DND-41 (cell line): ENCODE measurements around the gene SOAT2.

Experiments
- ATAC-seq: fragments of 200-7000 bp; cut with Tn5 transposase; 3 replicates; pipeline ENCODE4 v1.9.1; 2021; ENCODE audit warnings: low read depth; ENCODE audit not compliant: insufficient read depth
- DNase-seq: peaks from one replicate; pipeline ENCODE4 v3.0.0-alpha.2; 2020
- H2AFZ ChIP-seq: 2 replicates; pipeline ENCODE4 v1.6.0; 2012; ENCODE audit warnings: low read depth, low read length
- H3K27ac ChIP-seq: 2 replicates; pipeline ENCODE4 v1.5.1; 2012; ENCODE audit warnings: low read length, inconsistent platforms
- H3K27me3 ChIP-seq: fragments of 200-600 bp; sonication (generic); 2 replicates; pipeline ENCODE4 v1.6.0; 2012; ENCODE audit warnings: low read length, mild to moderate bottlenecking, inconsistent platforms; ENCODE audit not compliant: insufficient read depth, poor library complexity
- H3K36me3 ChIP-seq: 2 replicates; pipeline ENCODE4 v1.5.1; 2012; ENCODE audit warnings: low read length, inconsistent platforms; ENCODE audit not compliant: insufficient read depth
- H3K4me1 ChIP-seq: 2 replicates; pipeline ENCODE4 v1.5.1; 2012; ENCODE audit warnings: mild to moderate bottlenecking, low read length; ENCODE audit not compliant: insufficient read depth
- H3K4me2 ChIP-seq: 2 replicates; pipeline ENCODE4 v1.6.0; 2012; ENCODE audit warnings: mild to moderate bottlenecking, moderate library complexity, low read length, inconsistent platforms; ENCODE audit not compliant: insufficient read depth
- H3K4me3 ChIP-seq, 2 experiments: fragments of 200-600 bp in 1 of 2; shearing (Covaris generic) in 1 of 2; 2 replicates each; pipeline ENCODE4 v1.5.1; 2012 to 2016; ENCODE audit warnings: inconsistent platforms in 2 of 2, low read length in 2 of 2, mild to moderate bottlenecking in 2 of 2, low read depth in 1 of 2, moderate library complexity in 1 of 2
- H3K79me2 ChIP-seq: 2 replicates; pipeline ENCODE4 v1.6.0; 2012; ENCODE audit warnings: low read length, inconsistent platforms; ENCODE audit not compliant: insufficient read depth
- H3K9ac ChIP-seq: 2 replicates; pipeline ENCODE4 v1.6.0; 2012; ENCODE audit warnings: low read depth, mild to moderate bottlenecking, inconsistent platforms, low read length, moderate library complexity
- H3K9me3 ChIP-seq: 2 replicates; pipeline ENCODE4 v1.5.1; 2012; ENCODE audit warnings: low read length, moderate library complexity, mild to moderate bottlenecking, inconsistent platforms; ENCODE audit not compliant: insufficient read depth, severe bottlenecking
- H4K20me1 ChIP-seq: 2 replicates; pipeline ENCODE4 v1.6.0; 2012; ENCODE audit warnings: low read length; ENCODE audit not compliant: insufficient read depth
- CTCF ChIP-seq: IDR thresholded peaks from 2 replicates; pipeline ENCODE4 v1.5.1; 2012; ENCODE audit warnings: borderline replicate concordance, low read length, moderate library complexity, mild to moderate bottlenecking; ENCODE audit not compliant: poor library complexity, severe bottlenecking; ENCODE audit errors: extremely low read depth
- EZH2 ChIP-seq: IDR thresholded peaks from 3 replicates; pipeline ENCODE4 v1.6.1; 2012; ENCODE audit warnings: borderline replicate concordance, low read depth, mild to moderate bottlenecking, moderate library complexity, low read length, inconsistent platforms; ENCODE audit not compliant: severe bottlenecking

Gene SOAT2

GRCh38 chr12:53062977-53063707, 40.1 kb upstream of the SOAT2 start:
- H3K36me3 ChIP-seq, result peaks cover 24% of the 10 kb centered on the region
- no peaks in the 10 kb centered on the region for H3K4me1 ChIP-seq
- H3K9me3 ChIP-seq, result no peaks in the 10 kb centered on the region
- H3K27ac ChIP-seq, result no peak overlapping the region
- H3K27me3 ChIP-seq, result no peaks in the 10 kb centered on the region
- no peaks in the 10 kb centered on the region for H4K20me1 ChIP-seq
- ATAC-seq (no peak), DNase-seq (no peak)
- TF ChIP-seq EZH2, result no peak
- H3K9ac ChIP-seq, result no peak overlapping the region
- H3K4me2 ChIP-seq, result no peak overlapping the region
- H3K79me2 ChIP-seq, result no peaks in the 10 kb centered on the region
- H3K4me3 ChIP-seq, result no peak overlapping the region
- H2AFZ ChIP-seq, result no peak overlapping the region

DNA sequence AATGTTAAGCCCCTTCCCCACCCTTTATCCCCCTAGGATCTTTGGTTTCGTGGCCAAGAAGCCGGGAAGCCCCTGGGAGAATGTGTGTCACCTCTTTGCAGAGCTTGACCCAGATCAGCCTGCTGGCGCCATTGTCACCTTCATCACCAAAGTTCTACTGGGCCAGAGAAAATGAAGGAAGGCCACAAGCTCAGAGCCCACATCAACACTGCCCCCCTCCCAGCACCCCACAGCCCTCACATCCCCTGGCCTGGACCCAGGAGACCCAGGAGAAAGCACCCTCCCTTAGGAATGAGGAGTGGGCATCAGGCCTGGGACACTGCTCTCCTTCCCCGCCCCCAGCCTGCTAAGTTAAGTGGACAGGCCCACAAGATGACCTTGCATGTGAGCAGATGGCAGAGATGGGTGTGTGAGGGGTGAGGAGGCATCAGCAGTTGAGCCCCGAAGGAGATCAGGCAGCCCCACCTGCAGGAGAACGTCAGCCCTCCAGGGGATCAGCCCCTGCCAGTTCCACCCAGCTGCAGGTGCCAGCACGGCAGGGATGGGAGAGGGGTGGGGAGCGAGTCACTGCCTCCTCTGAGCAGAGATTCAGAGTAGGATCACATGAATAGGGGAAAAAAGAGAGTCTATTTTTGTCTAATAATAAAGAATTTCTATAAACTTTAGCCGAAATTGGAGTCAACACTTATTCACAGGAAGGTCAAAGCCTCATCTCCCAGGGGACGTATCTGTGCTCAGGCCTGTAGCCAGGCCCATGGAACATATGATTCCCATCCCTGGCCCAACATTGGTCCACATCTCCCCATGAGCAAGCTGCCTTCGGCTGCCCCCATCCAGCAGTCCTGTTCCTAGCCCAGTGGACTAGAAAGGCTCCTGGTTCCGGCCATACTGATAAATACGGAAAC, 39.3 kb upstream of the SOAT2 start:
- H3K79me2 ChIP-seq, result no peaks in the 10 kb centered on the region
- no peak overlapping the region for H3K4me2 ChIP-seq
- no peak overlapping the region for H3K9ac ChIP-seq
- no peak for TF ChIP-seq CTCF
- TF ChIP-seq EZH2, result no peak
- H3K4me3 ChIP-seq, result no peak overlapping the region
- ATAC-seq, result no peak
- no peaks in the 10 kb centered on the region for H4K20me1 ChIP-seq
- no peaks in the 10 kb centered on the region for H3K4me1 ChIP-seq
- H3K9me3 ChIP-seq, result no peaks in the 10 kb centered on the region
- DNase-seq, result no peak
- no peak overlapping the region for H2AFZ ChIP-seq
- H3K36me3 ChIP-seq, result peaks cover 24% of the 10 kb centered on the region
- no peak overlapping the region for H3K27ac ChIP-seq
- no peaks in the 10 kb centered on the region for H3K27me3 ChIP-seq

DNA sequence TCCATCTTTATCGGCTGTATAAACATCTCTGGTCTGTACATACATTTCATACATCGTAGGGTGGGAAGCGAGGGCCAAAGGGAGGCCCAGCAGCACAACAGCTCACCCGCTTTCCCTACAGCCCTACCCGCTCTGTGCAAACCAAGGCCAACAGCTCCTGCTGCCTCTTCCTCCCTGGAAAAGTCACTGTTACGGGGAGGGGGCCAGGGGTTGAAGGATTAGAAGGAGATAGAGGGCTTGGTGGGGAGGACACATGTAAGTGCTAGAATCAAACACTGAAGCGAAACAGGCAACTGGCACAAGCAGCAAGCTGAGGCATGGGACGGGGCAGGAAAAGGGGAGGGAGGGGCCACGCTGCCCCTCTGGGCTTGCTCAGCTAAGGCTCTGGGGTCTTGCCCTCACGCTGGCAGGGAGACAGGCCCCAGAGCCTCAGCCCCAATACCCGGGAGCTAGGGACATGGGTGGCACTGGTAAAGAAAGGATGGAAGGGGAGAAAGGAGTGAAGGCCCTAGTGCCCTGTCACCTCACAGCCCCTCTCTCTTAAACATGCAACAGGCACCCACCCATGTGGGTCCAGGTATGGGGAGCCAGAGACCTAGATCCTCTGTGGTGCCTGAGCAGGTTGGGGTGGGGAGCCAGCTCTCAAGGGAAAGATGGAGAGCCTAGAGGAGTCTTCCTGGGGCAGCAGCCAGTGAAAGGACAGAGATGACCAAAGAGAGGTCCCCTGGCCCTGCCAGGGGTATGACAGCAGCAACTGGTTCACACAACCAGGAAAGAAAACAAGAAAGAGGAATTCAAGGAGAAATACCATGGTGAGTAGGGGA, 38.5 kb upstream of the SOAT2 start:
- Histone ChIP-seq H3K4me1 (no peaks in the 10 kb centered on the region), H3K27ac (no peak overlapping the region), H3K79me2 (no peaks in the 10 kb centered on the region), H3K4me3 (no peak overlapping the region), H3K9me3 (no peaks in the 10 kb centered on the region), H2AFZ (no peak overlapping the region), H3K9ac (no peak overlapping the region), H3K36me3 (peaks cover 27% of the 10 kb centered on the region), H4K20me1 (peaks cover 4% of the 10 kb centered on the region; the same call in 1 of the 2 replicates), H3K27me3 (no peaks in the 10 kb centered on the region), H3K4me2 (no peak overlapping the region)
- ATAC-seq (no peak), DNase-seq (no peak)
- TF ChIP-seq EZH2 (no peak), CTCF (no peak)
